Astrocyte of the hippocampus (primary cell): ENCODE measurements around the gene SSX5.
"Not testable (repeated sequence)": the region's sequence is repeated elsewhere in the genome, so short reads cannot be mapped to it uniquely, and the experiment has no call there.

ENCODE experiments used
- DNase-seq: peaks from one replicate; pipeline ENCODE4 v3.0.0; 2011; ENCODE audit warnings: low read depth, low spot score

Gene SSX5, protein sequence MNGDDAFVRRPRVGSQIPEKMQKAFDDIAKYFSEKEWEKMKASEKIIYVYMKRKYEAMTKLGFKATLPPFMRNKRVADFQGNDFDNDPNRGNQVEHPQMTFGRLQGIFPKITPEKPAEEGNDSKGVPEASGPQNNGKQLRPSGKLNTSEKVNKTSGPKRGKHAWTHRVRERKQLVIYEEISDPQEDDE

DNA sequence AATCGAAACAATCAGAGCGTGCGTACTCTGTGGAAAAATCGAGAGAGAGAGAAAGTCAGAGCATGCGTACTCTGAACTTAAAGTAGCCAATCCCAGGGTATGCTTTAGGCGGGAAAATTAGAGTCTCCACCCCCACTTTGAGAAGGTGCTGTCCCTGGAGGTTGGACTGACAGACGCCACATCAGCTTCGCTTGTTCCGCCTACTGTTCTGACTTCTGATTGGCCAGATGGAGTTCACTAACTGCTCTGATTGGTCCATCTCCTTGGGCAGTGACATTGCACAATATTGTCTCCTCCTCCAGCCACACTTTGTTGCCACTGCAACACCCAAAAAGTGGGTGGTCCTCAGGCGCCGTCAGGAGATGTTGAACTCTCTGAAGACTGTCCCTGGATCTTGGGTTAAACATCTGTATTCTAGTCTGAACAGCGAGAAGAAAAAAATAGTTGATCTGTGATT is at the start of gene SSX5:
TSS of gene SSX5 (minus strand) at position 51 of the 457 bp plus-strand sequence. CDS start 1,437 bp downstream, outside the sequence.
- no peak for DNase-seq

DNA sequence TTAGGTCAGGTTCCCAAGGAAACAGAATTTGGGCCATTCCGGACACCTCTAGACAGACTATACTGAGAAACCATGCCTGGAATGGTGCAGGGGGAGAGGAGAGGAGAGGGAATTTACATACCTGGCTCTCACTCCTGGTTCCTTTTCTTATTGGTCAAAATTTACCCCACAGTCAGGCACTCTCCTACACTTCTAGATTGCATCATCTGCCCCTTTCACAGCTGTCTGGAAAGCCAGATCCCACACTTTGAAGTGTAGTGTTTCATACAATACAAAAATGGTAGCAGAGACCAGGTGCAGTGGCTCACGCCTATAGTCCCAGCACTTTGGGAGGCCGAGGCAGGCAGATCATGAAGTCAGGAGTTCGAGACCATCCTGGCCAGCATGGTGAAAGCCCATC is 27.6 kb upstream of the SSX5 start:
- DNase-seq = not testable (repeated sequence)

DNA sequence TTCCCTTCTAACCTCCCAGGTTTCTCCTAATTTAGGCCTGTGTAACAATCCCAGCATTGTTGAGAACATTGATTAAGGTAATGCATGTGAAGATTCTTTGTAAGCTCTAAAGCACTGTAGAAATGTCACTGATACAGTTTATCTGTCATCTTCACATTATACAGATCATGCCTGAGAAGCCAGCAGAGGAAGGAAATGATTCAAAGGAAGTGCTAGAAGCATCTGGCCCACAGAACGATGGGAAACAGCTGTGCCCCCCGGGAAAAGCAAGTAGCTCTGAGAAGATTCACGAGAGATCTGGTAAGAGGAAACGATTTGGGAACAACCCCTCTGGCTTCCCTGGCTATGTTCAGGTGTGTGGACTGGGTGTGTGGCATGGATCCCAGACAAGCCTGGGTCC is 17.7 kb upstream of the SSX5 start:
- not testable (repeated sequence) for DNase-seq

DNA sequence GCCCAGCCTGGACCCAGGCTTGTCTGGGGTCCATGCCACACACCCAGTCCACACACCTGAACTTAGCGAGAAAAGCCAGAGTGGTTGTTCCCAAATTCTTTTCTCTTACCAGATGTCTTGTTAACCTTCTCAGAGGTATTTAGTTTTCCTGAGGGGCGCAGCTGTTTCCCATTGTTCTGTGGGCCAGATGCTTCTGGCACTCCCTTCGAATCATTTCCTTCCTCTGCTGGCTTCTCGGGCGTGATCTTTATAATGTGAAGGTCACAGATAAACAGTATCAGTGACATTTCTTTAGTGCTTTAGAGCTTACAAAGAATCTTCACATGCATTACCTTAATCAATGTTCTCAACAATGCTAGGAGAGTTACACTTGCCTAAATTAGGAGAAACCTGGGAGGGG is 6.6 kb downstream of the SSX5 start:
- DNase-seq = not testable (repeated sequence)

DNA sequence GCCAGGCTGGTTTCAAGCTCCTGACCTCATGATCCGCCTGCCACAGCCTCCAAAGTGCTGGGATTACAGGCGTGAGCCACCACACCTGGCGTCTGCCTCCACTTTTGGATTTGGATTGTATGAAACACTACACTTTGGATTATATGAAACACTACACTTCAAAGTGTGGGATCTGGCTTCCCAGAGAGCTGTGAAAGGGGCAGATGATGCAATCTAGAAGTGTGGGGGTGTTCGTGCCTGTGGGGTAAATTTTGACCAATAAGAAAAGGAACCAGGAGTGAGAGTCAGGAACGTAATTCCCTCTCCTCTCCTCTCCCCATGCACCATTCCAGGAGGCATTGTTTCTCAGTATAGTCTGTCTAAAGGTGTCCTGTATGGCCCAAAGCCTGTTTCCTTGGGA is 14.7 kb downstream of the SSX5 start:
- not testable (repeated sequence) for DNase-seq

DNA sequence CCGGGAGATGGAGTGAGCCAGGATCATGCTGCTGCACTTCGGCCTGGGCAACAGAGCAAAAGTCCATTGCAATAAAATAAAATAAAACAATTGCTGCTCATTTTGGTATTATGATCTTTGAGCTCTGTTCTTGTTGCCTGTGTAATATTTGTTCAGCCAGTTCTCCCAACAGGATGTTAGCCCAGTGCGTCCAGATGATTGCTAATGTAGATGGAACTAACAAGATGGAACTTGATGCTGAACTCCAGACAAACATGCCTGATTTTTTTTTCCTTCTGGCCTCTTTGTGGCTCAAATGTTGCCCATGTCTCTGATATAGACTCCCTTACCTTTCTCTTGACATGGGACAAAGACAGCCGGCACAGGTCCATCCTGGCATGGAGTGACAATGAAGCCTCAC is 15.8 kb downstream of the SSX5 start:
- no peak for DNase-seq

DNA sequence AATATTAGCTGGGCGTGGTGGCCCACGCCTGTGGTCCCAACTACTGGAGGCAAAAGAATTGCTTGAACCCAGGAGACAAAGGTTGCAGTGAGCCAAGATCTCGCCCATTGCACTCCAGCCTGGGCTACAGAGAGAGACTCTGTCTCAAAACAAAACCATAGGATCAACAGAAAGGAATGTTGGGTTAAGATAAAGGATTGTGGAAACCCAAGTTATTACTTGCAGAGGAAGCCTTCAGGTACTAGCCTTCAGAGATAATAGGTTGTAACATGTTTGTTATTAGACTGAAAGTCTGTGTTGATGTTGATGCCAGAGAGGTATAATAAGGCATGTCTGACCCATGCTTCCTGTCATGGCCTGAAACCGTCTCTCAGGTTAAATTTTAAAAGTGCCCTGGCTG is 16.9 kb downstream of the SSX5 start:
- DNase-seq = no peak

DNA sequence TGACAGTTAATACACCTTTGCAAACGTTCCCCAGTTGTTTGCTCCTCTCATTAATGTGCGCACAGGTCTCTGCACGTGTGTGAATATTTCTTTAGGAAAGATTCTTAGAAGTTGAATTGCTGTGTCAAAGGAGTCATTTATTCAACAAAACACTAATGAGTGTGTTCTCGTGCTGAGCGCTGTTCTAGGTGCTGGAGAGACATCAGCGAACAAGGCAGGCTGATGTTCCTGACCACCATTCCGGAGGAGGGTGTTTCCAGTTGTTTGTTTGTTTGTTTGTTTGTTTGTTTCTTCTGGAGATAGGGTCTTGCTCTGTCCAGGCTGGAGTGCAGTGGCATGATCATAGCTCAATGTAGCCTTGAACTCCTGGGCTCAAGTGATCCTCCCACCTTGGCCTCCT is 30.3 kb downstream of the SSX5 start:
- DNase-seq = not testable (repeated sequence)

DNA sequence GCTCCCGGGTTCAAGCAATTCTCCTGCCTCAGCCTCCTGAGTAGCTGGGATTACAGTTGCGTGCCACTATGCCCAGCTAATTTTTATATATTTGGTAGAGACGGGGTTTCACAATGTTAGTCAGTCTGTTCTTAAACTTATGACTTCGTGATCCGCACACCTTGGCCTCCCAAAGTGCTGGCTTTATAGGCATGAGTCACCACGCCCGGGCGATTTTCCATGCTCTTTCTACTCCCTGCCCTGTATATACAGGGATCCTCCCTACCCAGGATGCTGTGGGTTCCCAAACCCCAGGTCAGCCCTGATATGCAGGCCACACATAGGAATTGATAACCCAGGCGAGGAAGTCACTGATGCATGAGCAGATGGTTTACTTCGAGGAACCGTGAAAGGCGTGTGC is 31.4 kb downstream of the SSX5 start:
- DNase-seq = no peak

DNA sequence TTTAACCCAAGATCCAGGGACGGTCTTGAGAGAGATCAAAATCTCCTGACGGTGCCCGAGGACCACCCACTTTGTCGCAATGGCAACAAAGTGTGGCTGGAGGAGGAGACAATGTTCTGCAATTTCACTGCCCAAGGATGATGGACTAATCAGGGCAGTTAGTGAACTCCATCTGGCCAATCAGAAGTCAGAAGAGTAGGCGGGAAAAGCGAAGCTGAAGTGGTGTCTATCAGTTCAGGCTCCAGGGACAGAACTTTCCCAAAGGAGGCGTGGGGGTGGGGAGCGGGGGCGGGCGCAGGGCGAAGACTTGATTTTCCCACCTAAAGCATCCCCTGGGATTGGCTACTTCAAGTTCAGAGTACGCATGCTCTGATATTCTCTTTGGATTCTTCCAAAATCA is 40.6 kb downstream of the SSX5 start:
- DNase-seq = no peak

DNA sequence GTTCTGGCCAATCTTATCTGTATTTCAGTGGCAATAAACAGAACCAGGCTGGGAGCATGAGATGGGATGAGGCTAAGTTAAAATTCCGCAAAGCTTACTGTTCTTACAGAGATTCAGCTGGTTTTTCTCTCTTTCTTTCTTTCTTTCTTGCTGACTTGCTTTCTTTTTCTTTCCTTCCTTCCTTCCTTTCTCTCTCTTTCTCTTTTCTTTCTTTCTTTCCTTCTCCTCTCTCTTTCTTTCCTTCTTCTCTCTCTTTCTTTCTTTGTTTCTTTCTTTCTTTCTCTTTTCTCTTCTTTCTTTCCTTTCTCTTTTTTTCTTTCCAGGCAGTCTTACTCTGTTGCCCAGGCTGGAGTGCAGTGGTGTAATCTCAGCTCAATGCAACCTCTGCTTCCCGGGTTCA is 41.8 kb downstream of the SSX5 start:
- DNase-seq = no peak

DNA sequence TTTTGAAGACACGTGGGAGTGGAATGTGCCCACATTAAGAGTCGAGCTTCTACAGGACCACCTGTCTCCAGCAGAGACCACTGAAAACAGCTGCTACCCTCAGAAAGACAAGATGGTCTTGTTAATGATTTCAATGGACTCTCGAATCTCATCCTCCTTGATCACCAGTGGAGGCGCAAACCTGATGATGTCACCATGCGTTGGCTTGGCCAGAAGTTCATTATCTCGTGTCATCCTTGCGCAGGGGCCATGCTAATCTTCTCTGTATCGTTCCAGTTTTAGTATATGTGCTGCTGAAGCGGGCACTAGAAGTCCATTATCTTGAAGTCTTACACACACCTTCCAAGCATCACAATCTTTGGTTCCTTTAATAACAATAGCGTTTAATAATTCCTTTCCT is 42.8 kb downstream of the SSX5 start:
- DNase-seq = no peak

DNA sequence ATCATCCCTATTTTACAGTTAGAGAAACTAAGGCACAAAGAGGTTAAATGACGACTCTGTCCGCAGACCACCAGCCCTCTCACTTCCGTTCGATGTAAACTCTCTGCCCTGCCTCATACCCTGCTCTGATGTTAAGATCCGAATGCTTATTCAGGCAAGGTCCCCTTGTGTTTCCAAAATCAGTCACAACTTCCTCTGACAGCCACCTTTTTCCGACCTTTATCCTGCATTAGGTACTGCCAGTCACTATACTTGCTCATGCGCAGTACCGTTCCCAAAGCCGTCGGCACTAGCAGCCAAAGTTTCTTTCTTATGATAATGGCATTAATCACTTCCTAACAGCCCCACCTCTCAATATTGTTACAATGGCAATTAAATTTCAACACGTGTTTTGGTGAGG is 53.9 kb downstream of the SSX5 start:
- not testable (repeated sequence) for DNase-seq

DNA sequence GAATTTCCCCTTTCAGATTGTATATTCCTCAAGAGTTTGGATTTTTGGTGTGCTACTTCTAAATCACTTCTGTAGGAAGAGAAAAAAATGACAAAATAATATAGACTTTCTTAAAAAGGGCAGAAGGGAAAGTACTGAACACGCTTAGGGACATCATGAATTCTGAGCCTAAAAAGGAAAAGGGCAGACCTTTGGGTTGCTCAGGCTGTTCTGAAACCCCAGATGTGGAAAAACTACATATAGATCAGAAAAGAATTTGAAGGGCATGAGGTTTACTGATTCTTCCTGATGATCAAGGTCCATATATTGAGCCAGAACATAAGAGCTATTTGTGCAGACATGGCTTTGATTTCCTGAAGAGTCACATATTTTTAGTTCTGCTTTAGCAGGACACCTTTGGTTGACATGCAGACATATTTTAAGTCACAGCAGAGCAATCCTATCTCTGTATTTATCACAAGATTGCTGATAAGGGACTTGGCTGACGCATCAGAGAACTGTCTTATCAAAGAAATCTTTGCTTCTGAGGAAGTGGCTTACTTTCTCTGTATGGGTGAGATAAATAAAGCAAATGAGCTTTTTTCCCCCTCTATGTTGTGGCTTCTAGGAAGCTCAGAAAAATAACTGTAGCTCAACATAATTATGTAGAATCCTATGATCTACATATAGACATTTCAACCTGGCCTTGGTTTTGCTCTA is 54.6 kb downstream of the SSX5 start:
- DNase-seq = not testable (repeated sequence)

DNA sequence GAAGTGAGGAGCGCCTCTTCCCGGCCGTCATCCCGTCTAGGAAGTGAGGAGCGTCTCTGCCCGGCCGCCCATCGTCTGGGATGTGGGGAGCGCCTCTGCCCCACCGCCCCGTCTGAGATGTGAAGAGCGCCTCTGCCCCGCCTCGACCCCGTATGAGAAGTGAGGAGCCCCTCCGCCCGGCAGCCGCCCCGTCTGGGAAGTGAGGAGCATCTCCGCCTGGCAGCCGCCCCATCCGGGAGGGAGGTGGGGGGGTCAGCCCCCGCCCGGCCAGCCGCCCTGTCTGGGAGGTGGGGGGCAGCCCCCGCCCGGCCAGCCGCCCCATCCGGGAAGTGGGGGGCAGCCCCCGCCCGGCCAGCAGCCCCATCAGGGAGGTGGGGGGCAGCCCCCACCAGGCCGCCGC is 57.5 kb downstream of the SSX5 start:
- DNase-seq = not testable (repeated sequence)
